Stimulated activated CD8-positive, alpha-beta memory T cell treated with anti-CD3 and anti-CD28 coated beads, Interleukin-7, amount 100 ng/mL, for 48 hours (primary cell): ENCODE results near the gene MTFR2.

Source experiments
- DNase-seq, 2 donors: peaks; one replicate each; pipeline ENCODE4 v3.0.0-alpha.2; 2020; ENCODE audit warnings: low read depth in 1 of 2; ENCODE audit errors: extremely low read depth in 1 of 2

Gene MTFR2

GRCh38 chr6:136189104-136189503 is 61.0 kb downstream of the MTFR2 start:
- no peak for DNase-seq

GRCh38 chr6:136188486-136188885 is 61.6 kb downstream of the MTFR2 start:
- no peak for DNase-seq

DNA sequence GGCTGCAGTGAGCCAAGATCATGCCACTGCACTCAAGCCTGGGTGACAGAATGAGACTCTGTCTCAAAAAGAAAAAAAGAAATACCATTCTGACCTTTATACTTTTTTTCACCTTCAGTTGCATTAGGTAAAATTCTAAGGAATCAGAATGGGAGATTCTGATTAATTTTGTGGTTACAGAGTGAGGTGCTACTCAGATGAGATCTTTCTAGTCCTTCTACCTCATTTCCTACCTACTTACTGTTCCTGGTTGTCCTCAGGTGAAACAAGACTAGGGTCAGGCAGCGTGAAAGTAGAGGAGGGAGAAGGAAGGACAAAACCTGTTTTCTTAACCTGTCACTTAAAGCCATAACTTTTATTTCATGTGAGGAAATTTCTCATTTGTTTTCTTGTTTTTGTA is 63.7 kb downstream of the MTFR2 start:
- no peak for DNase-seq

DNA sequence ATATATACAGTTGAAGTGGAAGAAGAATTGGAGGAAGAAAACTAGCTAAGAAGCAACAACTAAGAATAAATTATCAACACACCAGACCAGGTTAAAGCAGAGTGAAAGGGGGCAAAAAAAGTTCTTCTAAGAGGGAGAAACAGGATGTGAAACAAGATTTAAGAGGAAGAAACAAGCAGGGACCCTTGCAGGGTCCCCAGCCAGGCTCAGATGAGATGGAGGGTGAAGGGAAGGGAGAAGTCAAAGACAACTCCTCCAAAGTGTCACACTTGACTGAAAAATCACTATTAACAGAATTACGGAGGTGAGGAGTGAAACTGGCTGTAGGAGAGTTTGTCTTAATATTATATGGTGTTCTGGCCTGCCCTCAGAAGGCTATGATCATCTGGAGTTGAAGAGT is 65.4 kb downstream of the MTFR2 start:
- no peak for DNase-seq

DNA sequence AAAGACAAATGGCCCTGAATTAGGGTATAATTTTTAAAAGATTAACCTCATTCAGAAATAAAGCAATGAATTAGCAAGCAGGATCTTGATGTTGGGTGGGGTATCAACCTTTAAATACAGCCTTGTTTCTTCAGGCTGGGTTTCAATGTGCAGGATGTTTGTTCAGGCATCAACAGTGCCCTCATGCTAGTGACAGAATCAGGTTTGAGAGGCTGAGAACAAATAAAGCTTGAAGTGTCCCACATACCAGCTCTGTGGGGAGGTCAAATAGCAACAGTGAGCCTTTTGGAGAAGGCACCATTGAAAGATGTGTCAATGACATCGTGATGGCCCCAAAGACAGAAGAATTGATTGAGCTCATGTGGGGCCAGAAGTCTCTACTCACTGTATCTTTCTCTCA is 68.2 kb downstream of the MTFR2 start:
- DNase-seq = no peak

DNA sequence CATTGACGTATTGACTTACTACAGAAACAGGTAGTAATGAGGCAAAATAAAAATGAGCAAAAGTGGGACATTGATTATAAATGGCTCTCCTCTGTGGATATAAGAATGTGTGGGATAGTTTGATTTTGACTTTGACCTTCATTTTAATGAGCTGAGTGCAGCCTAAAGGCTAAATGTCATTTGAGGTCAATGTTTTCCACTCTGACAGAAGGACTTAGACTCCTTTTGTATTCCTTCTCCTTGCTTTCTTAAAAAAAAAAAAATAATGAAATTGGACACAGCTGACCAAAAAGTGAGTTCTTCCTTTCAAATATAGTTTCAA is 68.6 kb downstream of the MTFR2 start:
- DNase-seq = no peak
